GM19452 (cell line): ENCODE results near the gene MAP3K5.
A peak's percentile ranks its signal among the peaks of the same experiment; 100 is the strongest.

Experiments used
- ATAC-seq: cut with Tn5 transposase; IDR thresholded peaks from one replicate; pipeline ENCODE4 v1.9.1; 2021; ENCODE audit not compliant: unreplicated experiment

MAP3K5 gene

DNA sequence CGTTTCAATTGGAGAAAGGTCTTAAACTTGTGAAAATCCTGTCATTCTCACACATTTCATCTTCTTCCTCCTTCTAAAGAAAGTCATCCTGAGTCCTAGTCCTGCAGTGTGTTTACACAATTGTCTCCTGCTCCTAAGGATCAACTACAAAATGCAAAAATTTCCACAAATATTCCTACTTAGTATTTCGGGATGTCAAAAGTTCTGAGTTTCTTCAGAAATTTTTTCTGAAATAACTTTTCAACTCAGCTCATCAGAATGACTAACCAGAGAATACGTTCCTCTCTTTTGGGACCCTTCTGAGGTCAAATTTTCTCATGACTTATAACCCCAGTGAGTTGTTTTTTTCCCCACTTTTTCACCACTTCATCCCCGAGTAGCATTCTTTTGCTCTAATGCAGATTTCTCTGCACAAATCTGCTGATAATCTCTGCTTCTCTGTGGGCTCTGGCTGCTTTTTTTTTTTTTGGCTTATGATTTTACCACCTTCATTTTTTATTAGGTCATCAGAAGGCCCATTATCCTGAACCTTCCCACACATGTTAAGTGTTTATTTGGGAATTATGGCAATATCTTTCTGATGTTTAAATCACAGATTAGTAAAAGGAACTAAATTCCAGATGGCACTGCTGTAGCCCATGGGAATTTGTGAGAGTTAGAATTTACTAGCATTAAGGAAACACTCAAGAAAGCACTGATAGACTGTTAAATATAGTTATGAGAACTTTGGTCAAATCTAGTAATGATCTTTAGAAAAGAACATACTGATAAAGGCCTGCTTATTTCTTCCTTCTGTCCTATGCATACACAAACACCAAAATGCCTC lies 41.4 kb downstream of the MAP3K5 start:
- peak; percentile 23 for ATAC-seq

- no peak for ATAC-seq
Measured at GRCh38 chr6:136749359-136749997, 42.8 kb downstream of the MAP3K5 start.

GRCh38 chr6:136747507-136747906 lies 44.8 kb downstream of the MAP3K5 start:
- no peak for ATAC-seq

- no peak for ATAC-seq
Measured at GRCh38 chr6:136745300-136745699, 47.0 kb downstream of the MAP3K5 start.

DNA sequence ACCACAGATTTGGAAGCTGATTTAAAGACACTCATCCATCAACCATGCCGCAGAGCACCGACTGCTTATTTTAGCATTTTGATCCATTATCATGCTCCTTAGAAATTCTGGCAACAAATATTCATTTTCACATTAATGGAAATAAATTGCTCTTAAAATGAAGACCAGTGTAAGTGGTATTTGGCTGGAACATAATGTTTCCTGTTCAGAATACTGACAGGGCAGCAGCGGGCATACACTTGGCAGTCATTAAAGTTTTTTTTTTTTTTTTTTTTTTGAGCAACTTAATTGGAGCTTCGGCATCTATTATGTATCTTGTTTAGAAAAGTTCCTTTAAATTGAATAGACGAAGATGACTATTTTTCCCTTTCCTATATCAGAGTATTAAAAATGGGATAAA lies 47.4 kb downstream of the MAP3K5 start:
- ATAC-seq, result no peak

- no peak for ATAC-seq
Measured at GRCh38 chr6:136742125-136742524, 50.2 kb downstream of the MAP3K5 start.

DNA sequence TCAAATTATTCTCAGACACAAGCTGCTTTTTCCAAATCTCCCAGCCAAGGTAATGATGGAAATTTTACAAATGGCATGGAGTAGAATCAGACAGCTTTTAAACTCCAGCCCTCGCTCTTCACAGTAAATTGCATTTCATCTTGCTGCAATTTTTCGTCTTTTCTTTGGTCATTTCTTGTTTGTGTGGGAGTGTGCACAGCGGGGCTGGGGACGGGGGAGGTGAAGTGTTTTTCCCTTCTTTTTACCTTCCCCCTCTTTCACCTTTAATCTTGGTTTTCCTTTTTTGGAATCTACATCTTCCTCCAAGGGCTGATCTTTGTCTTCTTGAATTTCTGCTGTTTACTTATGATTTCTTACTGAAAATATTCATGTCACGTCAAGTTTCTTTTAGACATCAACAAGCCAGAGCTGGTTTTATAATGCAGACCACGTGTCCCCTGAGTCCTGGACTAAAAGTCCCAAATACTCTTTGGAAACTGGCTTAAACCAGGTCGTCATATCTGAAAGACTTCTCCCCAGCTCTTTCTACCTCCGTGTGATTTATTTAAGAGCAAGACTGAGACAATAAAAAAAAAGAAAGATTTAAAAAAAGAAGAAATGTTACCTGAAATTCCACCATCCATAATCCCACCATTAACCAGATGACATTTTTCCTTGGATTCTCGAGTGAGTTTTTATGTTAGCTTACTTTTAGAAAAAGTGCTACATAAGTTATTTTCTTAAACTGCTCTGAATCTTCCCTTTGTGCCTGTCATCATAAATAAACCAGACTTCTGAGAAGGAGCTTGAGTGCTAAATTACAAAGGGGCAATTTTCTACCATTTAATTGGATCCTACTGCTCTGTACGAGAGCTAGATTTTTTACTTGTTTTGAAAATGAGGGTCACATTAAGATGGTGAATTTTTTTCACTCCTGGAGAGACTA lies 52.0 kb downstream of the MAP3K5 start:
- ATAC-seq, result no peak

GRCh38 chr6:136739501-136739900 lies 52.8 kb downstream of the MAP3K5 start:
- ATAC-seq, result no peak

DNA sequence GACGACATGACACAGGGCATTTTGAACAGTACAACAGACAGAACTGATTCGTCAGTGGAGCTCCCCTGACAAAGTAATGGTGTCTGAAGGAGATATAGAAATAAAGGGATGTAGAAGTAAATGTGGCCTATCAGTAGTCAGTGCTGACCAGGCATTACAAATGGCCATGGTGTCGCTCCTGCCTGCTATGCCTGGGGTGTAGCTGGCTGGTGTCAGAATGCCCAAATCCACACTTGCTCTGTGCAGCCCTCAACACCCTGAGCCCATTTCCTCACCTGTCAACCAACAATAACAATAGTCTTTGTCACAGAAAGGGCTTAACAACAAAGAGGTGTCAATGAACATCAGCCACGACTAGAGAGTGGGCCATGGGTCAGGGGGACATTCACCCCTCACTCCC lies 53.2 kb downstream of the MAP3K5 start:
- ATAC-seq, result no peak

DNA sequence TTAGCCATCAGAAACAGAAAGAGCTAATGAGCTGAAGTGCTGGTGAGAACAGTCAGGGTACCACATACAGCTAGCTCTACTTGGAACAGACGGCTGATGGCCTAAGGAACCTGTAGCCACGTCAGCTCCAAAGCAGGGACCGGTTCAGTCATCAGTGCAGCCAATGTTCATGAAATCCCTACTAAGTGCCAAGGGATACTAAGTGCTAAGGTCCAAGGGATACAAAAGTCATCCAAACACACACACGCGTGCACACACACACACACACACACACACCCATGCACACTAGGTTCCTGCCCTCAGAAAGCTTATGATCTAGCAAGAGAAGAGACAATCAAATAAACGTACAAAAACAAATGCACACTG lies 53.6 kb downstream of the MAP3K5 start:
- no peak for ATAC-seq

DNA sequence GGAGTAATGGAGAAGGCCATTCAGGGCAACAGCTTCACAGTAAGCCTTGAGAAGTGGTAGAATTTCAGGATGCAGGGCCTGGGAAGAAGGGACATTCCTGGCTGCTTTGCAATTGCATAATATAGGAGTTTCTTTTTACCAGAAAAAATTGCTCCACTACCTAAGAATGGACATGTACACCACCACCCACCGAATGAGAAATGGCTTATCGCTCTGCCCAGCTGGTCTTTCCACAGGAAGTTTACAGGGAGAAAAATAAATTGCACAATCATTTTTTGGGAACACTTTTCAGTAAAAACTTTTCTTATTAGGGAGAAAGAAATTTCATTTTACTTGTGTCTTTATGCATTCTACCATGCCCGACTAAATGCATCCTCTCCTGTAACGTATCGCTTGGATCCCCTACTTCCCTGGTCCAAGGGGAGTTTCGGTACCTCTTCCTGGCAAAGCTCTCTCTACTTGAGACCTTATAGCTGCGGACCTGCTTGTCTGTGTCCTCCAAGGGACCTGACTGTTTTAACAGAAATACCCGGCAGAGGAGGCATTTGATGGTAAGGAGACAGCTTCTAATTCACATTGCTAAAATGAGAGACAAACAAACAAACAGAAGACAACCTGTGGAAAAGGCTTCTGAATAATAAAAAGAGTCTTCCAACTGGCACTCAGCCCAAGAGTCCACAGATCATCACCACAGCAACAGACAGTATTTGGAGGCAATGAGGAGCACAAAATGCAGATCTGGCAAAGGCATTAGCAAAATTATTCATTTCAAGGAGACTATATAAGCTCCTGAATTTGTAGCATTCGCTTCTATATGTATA lies 54.2 kb downstream of the MAP3K5 start:
- ATAC-seq, result no peak

DNA sequence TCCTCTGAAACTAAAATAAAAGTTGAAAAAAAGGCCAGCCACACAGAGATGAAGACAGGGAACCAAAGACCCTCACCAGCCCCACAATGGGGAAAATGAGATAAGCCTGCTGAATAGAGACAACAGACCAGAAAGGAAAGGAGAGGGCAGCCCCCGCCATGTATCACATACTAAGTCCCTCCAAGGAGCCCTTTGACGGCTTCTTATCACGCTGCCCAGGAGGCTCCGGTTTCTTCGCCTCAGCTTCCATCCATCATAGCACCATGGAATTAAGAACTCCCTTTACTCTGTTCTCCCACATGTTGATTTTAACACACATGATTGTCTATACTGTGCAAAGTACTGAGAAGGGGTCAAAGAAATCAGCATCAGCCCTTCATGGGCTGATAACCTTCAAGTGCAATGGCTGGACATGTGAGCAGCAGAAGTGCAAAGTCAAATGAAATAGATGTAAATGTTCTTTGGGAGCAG lies 54.9 kb downstream of the MAP3K5 start:
- no peak for ATAC-seq

DNA sequence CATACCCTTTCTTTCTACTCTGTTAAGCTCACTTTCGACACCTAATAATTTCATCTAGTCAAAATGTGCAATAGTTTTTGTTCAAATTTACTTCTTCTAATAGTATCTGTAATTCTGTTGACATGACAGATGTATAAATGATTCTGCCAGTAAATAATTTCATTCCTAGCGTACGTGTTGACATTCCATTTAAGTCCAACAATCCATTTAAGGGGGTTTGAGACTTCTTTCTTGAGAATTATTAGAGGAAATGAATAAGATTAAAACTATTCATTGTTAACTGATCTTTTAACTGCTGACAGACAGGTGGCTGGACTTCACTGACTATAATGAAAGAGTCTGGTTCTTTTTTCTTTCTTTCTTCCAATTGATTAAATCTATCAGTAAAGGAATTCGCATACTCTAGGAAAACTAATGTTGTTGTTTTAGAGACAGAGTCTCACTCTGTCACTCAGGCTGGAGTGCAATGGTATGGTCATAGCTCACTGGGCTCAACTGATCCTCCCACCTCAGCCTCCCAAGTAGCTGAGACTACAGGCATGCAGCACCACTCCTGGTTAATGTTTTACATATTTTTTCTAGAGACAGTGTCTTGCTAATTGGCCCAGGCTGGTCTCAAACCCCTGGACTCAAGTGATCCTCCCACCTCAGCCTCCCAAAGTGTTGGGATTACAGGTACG lies 55.9 kb downstream of the MAP3K5 start:
- ATAC-seq, result no peak

DNA sequence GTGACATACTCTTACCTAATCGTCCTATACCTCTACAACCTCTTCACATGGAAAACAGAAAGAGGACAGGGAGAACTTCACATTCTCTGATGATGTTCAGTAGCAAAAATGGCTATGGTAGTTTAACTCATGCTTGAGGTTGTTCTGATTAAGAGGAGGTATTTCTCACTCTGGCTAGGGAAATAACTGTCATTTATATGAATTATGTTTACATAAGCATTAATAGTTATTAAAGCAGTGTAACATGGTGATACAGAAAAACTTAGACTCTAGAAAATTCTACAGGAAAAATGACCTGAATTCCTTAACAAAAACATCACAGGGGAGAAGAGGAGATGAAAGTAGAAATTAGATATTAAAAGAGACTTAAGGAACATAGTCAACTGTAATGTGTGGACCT lies 57.3 kb downstream of the MAP3K5 start:
- no peak for ATAC-seq

GRCh38 chr6:136732889-136733288 lies 59.4 kb downstream of the MAP3K5 start:
- no peak for ATAC-seq

DNA sequence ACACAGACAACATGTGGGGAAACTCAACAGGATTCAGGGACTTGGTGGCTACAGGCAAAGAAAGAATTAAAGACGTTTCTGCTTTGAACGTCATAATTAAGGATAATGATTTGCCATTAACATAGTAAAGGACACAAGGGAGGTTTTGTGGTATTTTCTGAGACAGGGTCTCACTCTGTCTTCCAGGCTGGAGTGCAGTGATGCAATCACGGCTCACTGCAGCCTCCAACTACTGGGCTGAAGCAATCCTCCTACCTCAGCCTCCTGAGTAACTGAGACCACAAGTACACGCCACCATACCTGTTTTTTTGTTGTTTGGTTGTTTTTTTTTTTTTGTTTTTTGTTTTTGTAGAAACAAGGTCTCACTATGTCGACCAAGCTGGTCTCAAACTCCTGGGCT lies 62.4 kb downstream of the MAP3K5 start:
- ATAC-seq, result no peak

DNA sequence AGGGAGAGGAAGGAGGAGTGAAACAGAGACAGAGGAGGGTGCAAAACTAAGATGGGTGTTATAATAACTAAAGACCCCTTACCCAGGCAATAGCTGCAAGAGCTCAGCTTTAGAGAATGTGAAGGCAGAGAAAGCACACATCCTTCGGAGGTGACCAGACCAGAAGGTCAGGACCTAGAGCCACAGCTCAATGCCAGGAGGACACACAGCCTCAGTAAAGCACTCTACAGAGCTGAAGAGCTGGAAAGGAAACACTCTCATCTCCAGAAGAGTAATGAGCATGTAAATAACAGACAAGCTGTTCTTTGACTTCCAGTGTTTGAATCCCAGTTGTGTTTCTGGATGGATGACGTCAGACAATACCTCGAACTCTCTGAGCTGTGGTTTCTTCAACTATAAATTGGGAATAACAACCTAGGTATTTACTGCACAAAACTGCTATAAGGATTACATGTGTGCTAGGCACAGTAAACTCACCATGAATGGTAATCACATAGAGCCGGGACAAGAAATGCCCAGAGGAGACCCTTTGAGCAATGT lies 63.2 kb downstream of the MAP3K5 start:
- ATAC-seq, result no peak

- no peak for ATAC-seq
Measured at GRCh38 chr6:136728033-136728939, 64.0 kb downstream of the MAP3K5 start.
